22Rv1 (cell line): ENCODE results near the gene TMEM151A.

Experiments
- CTCF ChIP-seq: fragments of 450-650 bp; IDR thresholded peaks from 2 replicates; pipeline ENCODE4 v1.5.1; 2017; ENCODE audit warnings: mild to moderate bottlenecking
- ZFX ChIP-seq: fragments of 450-650 bp; IDR thresholded peaks from 2 replicates; pipeline ENCODE4 v1.6.1; 2017; ENCODE audit warnings: antibody characterized with exemption, borderline replicate concordance

GRCh38 chr11:66315921-66316811 lies 24.5 kb downstream of the TMEM151A start:
- no peak for TF ChIP-seq CTCF
- TF ChIP-seq ZFX: no peak
